ENCODE data around the gene MGLL. TPM values are rescaled to one million over a fixed set of nuclear protein-coding genes. Genes with fewer than 3 reads are reported as not detected.

MGLL gene
- total and polyA plus RNA-seq, 4 donors, result 9.4 to 277 (median 74.2) TPM

GRCh38 chr3:127732879-127733350, 89.4 kb downstream of the MGLL start (continued):
- TF ChIP-seq, protein P1, sequence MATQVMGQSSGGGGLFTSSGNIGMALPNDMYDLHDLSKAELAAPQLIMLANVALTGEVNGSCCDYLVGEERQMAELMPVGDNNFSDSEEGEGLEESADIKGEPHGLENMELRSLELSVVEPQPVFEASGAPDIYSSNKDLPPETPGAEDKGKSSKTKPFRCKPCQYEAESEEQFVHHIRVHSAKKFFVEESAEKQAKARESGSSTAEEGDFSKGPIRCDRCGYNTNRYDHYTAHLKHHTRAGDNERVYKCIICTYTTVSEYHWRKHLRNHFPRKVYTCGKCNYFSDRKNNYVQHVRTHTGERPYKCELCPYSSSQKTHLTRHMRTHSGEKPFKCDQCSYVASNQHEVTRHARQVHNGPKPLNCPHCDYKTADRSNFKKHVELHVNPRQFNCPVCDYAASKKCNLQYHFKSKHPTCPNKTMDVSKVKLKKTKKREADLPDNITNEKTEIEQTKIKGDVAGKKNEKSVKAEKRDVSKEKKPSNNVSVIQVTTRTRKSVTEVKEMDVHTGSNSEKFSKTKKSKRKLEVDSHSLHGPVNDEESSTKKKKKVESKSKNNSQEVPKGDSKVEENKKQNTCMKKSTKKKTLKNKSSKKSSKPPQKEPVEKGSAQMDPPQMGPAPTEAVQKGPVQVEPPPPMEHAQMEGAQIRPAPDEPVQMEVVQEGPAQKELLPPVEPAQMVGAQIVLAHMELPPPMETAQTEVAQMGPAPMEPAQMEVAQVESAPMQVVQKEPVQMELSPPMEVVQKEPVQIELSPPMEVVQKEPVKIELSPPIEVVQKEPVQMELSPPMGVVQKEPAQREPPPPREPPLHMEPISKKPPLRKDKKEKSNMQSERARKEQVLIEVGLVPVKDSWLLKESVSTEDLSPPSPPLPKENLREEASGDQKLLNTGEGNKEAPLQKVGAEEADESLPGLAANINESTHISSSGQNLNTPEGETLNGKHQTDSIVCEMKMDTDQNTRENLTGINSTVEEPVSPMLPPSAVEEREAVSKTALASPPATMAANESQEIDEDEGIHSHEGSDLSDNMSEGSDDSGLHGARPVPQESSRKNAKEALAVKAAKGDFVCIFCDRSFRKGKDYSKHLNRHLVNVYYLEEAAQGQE (IDR thresholded peaks at IDR 0.05), result no peak

GRCh38 chr3:127732303-127732702, 90.0 kb downstream of the MGLL start:
- TF ChIP-seq, protein P2, sequence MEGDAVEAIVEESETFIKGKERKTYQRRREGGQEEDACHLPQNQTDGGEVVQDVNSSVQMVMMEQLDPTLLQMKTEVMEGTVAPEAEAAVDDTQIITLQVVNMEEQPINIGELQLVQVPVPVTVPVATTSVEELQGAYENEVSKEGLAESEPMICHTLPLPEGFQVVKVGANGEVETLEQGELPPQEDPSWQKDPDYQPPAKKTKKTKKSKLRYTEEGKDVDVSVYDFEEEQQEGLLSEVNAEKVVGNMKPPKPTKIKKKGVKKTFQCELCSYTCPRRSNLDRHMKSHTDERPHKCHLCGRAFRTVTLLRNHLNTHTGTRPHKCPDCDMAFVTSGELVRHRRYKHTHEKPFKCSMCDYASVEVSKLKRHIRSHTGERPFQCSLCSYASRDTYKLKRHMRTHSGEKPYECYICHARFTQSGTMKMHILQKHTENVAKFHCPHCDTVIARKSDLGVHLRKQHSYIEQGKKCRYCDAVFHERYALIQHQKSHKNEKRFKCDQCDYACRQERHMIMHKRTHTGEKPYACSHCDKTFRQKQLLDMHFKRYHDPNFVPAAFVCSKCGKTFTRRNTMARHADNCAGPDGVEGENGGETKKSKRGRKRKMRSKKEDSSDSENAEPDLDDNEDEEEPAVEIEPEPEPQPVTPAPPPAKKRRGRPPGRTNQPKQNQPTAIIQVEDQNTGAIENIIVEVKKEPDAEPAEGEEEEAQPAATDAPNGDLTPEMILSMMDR (IDR thresholded peaks at IDR 0.05; ENCODE audit: low read depth, low read length, missing input control), result no peak
- TF ChIP-seq SP1 (IDR thresholded peaks at IDR 0.05) (no peak), YY1 (IDR thresholded peaks at IDR 0.05) (no peak), HNF4G (IDR thresholded peaks at IDR 0.05) (no peak), TAF1 (conservative IDR thresholded peaks at IDR 0.05) (no peak), FOXA2 (IDR thresholded peaks at IDR 0.05) (no peak), FOXA1 (IDR thresholded peaks at IDR 0.05) (no peak), GABPA (IDR thresholded peaks at IDR 0.05 in 1 of 2, conservative IDR thresholded peaks at IDR 0.05 in 1 of 2) (no peak), NR2F2 (IDR thresholded peaks at IDR 0.05) (no peak), JUND (IDR thresholded peaks at IDR 0.05) (no peak), ZBTB33 (IDR thresholded peaks at IDR 0.05) (no peak), RXRA (IDR thresholded peaks at IDR 0.05) (no peak), ATF3 (IDR thresholded peaks at IDR 0.05) (no peak), RAD21 (IDR thresholded peaks at IDR 0.05) (no peak)
- TF ChIP-seq, protein P1 (IDR thresholded peaks at IDR 0.05), result no peak
- TF ChIP-seq, protein P3, sequence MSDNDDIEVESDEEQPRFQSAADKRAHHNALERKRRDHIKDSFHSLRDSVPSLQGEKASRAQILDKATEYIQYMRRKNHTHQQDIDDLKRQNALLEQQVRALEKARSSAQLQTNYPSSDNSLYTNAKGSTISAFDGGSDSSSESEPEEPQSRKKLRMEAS (IDR thresholded peaks at IDR 0.05), result no peak
- Histone ChIP-seq H3K9ac (ENCODE audit: low read depth in 1 of 2, low read length in 2 of 2) (no peak overlapping the region), H3K4me1 (ENCODE audit: control insufficient read depth in 4 of 4, insufficient read depth in 4 of 4, low read length in 3 of 4) (peaks cover 0 to 10% (median 2%) of the 10 kb centered on the region in 4 donors), H3K27ac (ENCODE audit: low read depth in 1 of 2, low read length in 2 of 2) (no peak overlapping the region), H3K27me3 (ENCODE audit: control insufficient read depth in 4 of 4, insufficient read depth in 4 of 4, low read length in 3 of 4) (no peaks in the 10 kb centered on the region), H3K36me3 (ENCODE audit: control insufficient read depth in 4 of 4, insufficient read depth in 3 of 4, low read depth in 1 of 4, low read length in 3 of 4) (peaks cover 0 to 3% (median 0%) of the 10 kb centered on the region in 4 donors), H3K4me3 (ENCODE audit: low read depth in 1 of 3, low read length in 3 of 3) (no peak overlapping the region), H3K9me3 (ENCODE audit: control insufficient read depth in 4 of 4, low read length in 3 of 4) (no peaks in the 10 kb centered on the region)
- 89% methylated on average over 4 of the region's 4 CpGs for WGBS
- DNase-seq (ENCODE audit: low spot score), result no peak
